ENCODE measurements around the gene MUL1. TPM values are rescaled to one million over a fixed set of nuclear protein-coding genes. Genes with fewer than 3 reads are reported as not detected.
"Not testable (repeated sequence)": the region's sequence is repeated elsewhere in the genome, so short reads cannot be mapped to it uniquely, and the experiment has no call there.

Gene MUL1
- total RNA-seq, 1 donor from 2014 or later = 30.1 TPM

DNA sequence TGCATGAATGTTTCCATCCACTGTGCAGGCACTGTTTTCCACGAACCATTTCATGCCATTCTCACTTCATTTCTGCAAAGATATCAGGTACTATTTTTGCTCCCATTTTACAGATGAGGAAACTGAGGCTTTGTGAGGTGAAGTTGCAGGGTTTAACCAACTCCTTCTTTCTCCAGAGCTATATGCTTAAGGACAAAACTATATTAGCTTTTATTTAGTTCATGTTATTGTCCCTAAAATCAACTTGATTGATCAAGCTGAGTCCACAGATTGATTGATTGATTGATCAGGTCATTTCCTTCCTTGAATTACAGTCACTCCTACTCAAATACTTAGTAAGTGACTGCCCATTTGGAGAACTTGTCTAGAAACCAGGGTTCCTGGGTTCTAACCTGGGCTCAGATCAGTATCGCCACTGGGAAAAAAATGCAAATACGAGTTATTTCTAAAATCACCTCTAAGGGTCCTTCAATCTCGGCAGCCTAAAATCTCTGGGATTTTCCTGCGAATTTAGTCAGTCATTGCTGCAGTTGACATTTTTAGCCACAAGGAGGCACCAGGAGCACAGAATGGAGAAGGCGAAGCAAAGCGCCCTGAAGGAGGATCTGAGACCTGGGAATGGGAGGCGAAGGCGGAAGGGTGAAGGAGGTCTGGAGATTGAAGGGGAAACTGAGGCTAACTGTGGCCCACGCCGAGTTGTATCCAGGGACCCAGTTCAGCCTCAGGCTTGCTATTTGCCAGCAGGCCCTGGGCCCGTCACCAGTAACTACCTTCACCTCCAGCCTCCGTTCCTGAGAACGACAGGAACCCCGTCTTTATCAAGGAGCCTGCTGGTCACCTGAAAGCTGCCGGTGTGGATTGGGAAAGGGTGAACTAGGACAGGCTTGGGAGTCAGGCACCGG is 14.3 kb upstream of the MUL1 start:
- TF ChIP-seq EZH2 (IDR thresholded peaks at IDR 0.05; ENCODE audit: insufficient read depth, low read length) = no peak
- TF ChIP-seq, protein P1, sequence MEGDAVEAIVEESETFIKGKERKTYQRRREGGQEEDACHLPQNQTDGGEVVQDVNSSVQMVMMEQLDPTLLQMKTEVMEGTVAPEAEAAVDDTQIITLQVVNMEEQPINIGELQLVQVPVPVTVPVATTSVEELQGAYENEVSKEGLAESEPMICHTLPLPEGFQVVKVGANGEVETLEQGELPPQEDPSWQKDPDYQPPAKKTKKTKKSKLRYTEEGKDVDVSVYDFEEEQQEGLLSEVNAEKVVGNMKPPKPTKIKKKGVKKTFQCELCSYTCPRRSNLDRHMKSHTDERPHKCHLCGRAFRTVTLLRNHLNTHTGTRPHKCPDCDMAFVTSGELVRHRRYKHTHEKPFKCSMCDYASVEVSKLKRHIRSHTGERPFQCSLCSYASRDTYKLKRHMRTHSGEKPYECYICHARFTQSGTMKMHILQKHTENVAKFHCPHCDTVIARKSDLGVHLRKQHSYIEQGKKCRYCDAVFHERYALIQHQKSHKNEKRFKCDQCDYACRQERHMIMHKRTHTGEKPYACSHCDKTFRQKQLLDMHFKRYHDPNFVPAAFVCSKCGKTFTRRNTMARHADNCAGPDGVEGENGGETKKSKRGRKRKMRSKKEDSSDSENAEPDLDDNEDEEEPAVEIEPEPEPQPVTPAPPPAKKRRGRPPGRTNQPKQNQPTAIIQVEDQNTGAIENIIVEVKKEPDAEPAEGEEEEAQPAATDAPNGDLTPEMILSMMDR (IDR thresholded peaks at IDR 0.05; ENCODE audit: insufficient read depth, low read depth, low read length) = peak; percentile 96
- peak; percentile 34 for DNase-seq (ENCODE audit: low read depth)
- H4K20me1 ChIP-seq (ENCODE audit: insufficient read depth, low read length) = no peaks in the 10 kb centered on the region
- H2AFZ ChIP-seq (ENCODE audit: low read depth, low read length) = no peak overlapping the region
- no peaks in the 10 kb centered on the region for H3K4me1 ChIP-seq (ENCODE audit: insufficient read depth, low read length)
- peaks cover 18% of the 10 kb centered on the region for H3K27me3 ChIP-seq (ENCODE audit: insufficient read depth, low read length)
- Mint-ChIP-seq H3K36me3 (ENCODE audit: low read depth, unreplicated experiment) (no peaks in the 10 kb centered on the region), H3K4me3 (ENCODE audit: unreplicated experiment) (no peak overlapping the region), H3K27ac (ENCODE audit: unreplicated experiment) (no peak overlapping the region), H3K9me3 (ENCODE audit: unreplicated experiment) (no peaks in the 10 kb centered on the region), H3K27me3 (ENCODE audit: low read depth, unreplicated experiment) (peaks cover 44% of the 10 kb centered on the region), H3K4me1 (ENCODE audit: low read depth, unreplicated experiment) (no peaks in the 10 kb centered on the region)
- no peak overlapping the region for H3K4me3 ChIP-seq (ENCODE audit: insufficient read depth, low read depth, low read length)
- FAIRE-seq = peak; percentile 69
- no peak overlapping the region for H3K9ac ChIP-seq (ENCODE audit: low read length)
- peak overlapping the region; percentile 49 for H3K4me2 ChIP-seq (ENCODE audit: low read length)
- H3K27ac ChIP-seq (ENCODE audit: low read depth, low read length) = no peak overlapping the region
- H3K36me3 ChIP-seq (ENCODE audit: insufficient read depth, low read length) = no peaks in the 10 kb centered on the region
- no peaks in the 10 kb centered on the region for H3K9me3 ChIP-seq (ENCODE audit: insufficient read depth, low read depth, low read length)
- no peaks in the 10 kb centered on the region for H3K79me2 ChIP-seq (ENCODE audit: insufficient read depth, low read length)

DNA sequence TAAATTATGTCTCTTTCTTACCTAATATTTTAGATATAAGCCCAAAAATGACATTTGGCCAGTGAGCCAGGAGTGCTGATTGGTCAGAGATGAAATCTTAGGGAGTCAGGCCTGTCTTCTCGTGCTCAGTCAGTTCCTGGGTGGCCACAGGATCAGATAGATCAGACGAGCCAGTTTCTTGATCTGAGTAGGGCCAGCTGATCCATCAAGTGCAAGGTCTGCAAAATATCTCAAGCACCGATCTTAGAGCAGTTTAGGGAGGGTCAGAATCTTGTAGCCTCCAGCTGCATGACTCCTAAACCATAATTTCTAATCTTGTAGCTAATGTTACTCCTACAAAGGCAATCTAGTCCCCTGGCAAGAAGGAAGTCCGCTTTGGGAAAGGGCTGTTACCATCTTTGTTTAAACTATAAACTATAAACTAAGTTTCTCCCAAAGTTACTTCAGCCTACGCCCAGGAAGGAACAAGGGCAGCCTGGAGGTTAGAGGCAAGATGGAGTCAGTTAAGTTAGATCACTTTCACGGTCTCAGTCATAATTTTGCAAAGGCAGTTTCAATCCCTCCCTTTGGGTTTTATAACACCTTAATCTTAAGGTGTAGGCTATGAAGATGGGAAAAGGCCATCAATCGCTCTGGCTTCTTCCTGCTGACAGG is 11.8 kb upstream of the MUL1 start:
- not testable (repeated sequence) for H3K36me3 Mint-ChIP-seq (ENCODE audit: low read depth, unreplicated experiment); H2AFZ ChIP-seq (ENCODE audit: low read depth, low read length); FAIRE-seq; H3K9me3 Mint-ChIP-seq (ENCODE audit: unreplicated experiment); H3K36me3 ChIP-seq (ENCODE audit: insufficient read depth, low read length); H3K4me3 Mint-ChIP-seq (ENCODE audit: unreplicated experiment); H4K20me1 ChIP-seq (ENCODE audit: insufficient read depth, low read length); H3K4me1 ChIP-seq (ENCODE audit: insufficient read depth, low read length); H3K27ac ChIP-seq (ENCODE audit: low read depth, low read length); H3K4me3 ChIP-seq (ENCODE audit: insufficient read depth, low read depth, low read length); H3K27ac Mint-ChIP-seq (ENCODE audit: unreplicated experiment); H3K9ac ChIP-seq (ENCODE audit: low read length); H3K4me2 ChIP-seq (ENCODE audit: low read length); H3K9me3 ChIP-seq (ENCODE audit: insufficient read depth, low read depth, low read length); H3K79me2 ChIP-seq (ENCODE audit: insufficient read depth, low read length); H3K4me1 Mint-ChIP-seq (ENCODE audit: low read depth, unreplicated experiment); DNase-seq (ENCODE audit: low read depth)
- peaks cover 36% of the 10 kb centered on the region for H3K27me3 Mint-ChIP-seq (ENCODE audit: low read depth, unreplicated experiment)
- peaks cover 10% of the 10 kb centered on the region for H3K27me3 ChIP-seq (ENCODE audit: insufficient read depth, low read length)

DNA sequence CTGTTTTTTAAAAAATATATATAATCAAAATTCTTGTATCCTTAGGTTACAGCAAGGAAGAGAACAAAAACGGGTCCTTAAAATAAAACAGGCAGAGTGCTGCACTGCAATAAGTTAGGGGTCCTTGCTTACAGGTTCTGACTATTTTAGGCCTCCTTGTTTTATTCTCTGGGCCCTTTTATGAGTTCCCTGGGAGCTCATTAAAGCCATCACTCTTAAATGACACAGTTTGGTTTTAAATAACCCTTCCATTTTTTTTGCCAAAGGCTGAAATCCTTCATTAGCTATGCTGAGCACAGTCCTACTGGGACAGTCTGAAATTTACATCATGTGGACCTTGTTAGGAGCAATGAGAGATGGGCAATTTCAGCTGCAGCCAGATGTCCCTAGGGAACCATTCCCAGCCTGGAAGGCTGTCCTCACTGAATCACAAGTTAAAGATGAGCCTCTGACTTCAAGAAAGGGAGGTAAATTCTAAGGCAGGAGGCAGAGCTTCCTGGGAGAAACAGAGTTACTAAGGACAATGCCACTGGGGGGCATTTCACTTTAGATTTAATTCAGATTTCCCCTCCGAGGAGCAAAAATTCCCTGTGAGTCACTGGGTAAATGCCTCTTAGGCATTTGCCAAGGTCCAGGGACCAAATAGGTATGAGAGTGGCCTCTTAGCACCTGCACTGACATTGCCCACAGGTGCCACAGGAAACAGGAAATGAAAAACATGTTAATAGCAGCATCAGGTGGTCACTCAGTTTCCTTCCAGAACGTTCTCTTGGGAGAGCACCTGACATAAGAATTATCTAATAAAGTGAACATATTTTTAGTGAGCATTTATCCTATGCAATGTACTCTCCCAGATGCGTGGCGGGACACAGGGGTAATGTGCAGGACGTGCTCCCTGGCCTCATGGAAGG is 3.8 kb upstream of the MUL1 start:
- Histone ChIP-seq H3K79me2 (ENCODE audit: insufficient read depth, low read length) (peaks cover 12% of the 10 kb centered on the region), H3K36me3 (ENCODE audit: insufficient read depth, low read length) (no peaks in the 10 kb centered on the region), H2AFZ (ENCODE audit: low read depth, low read length) (no peak overlapping the region), H3K27ac (ENCODE audit: low read depth, low read length) (no peak overlapping the region), H3K27me3 (ENCODE audit: insufficient read depth, low read length) (no peaks in the 10 kb centered on the region), H4K20me1 (ENCODE audit: insufficient read depth, low read length) (no peaks in the 10 kb centered on the region), H3K4me1 (ENCODE audit: insufficient read depth, low read length) (peaks cover 12% of the 10 kb centered on the region), H3K4me3 (ENCODE audit: insufficient read depth, low read depth, low read length) (no peak overlapping the region), H3K9ac (ENCODE audit: low read length) (no peak overlapping the region), H3K9me3 (ENCODE audit: insufficient read depth, low read depth, low read length) (no peaks in the 10 kb centered on the region), H3K4me2 (ENCODE audit: low read length) (no peak overlapping the region)
- TF ChIP-seq EZH2 (IDR thresholded peaks at IDR 0.05; ENCODE audit: insufficient read depth, low read length) = no peak
- TF ChIP-seq, protein P1 (IDR thresholded peaks at IDR 0.05; ENCODE audit: insufficient read depth, low read depth, low read length) = no peak
- H3K9me3 Mint-ChIP-seq (ENCODE audit: unreplicated experiment) = no peaks in the 10 kb centered on the region
- DNase-seq (ENCODE audit: low read depth) (no peak), FAIRE-seq (no peak)
- no peak overlapping the region for H3K4me3 Mint-ChIP-seq (ENCODE audit: unreplicated experiment)
- H3K4me1 Mint-ChIP-seq (ENCODE audit: low read depth, unreplicated experiment) = peaks cover 2% of the 10 kb centered on the region
- H3K27me3 Mint-ChIP-seq (ENCODE audit: low read depth, unreplicated experiment) = peaks cover 27% of the 10 kb centered on the region
- no peaks in the 10 kb centered on the region for H3K36me3 Mint-ChIP-seq (ENCODE audit: low read depth, unreplicated experiment)
- H3K27ac Mint-ChIP-seq (ENCODE audit: unreplicated experiment) = no peak overlapping the region

Measured in astrocyte (in vitro differentiated cells and primary cell).